AG20443 (cell line): ENCODE measurements around the gene EML5.
"Not testable (repeated sequence)": the region's sequence is repeated elsewhere in the genome, so short reads cannot be mapped to it uniquely, and the experiment has no call there.

Experiments used
- DNase-seq: peaks from one replicate; pipeline ENCODE4 v3.0.0; 2012; ENCODE audit warnings: low spot score, mixed read lengths

Gene EML5

DNA sequence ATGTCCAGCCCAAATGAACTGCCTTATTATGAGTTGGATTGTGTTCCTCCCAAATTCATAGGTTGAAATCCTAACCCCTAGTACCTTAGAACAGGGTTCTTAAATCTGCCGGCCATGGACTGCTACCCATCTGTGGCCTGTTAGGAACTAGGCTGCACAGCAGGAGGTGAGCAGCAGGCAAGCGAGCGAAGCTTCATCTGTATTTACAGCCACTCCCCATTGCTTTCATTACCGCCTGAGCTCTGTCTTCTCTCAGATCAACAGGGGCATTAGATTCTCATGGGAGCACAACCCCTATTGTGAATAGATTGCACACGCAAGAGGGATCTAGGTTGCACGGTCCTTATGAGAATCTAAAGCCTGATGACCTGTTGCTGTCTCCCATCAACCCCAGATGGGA lies 9.8 kb upstream of the EML5 start:
- DNase-seq = no peak

DNA sequence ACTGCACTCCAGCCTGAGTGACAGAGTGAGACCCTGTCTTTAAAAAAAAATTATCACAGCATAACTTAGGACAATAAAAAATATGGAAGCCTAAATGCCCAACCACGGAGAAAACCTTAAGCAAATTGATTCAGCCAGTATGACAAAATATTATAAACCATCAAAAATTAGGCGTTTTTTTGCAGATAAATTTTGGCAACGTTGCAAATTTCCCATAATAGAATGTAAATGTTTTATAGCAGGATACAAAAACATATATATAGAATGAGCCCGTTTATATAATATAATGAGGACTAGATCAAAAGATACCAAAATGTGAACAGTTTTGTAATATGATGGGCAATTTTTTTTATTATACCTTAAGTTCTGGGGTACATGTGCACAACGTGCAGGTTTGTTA lies 6.8 kb upstream of the EML5 start:
- DNase-seq = no peak

DNA sequence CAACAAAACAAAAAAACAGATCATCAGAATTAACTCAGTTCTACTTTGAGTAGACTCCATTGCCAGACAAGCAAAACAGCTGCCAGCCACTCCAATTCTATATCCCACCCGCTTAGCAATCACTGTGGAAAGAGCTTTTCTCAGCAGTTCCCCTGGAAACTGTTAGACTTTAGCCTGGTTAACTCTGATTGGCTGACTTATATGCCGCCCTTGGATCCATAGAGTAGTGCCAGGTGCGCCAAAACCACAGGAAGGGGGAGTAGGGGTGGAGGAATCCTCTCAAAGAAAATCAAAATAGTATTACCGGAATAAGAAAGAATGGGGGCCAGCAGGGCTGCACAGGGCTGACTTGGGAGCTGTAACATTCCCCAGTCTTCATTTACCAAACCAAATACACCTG lies 5.4 kb upstream of the EML5 start:
- no peak for DNase-seq

DNA sequence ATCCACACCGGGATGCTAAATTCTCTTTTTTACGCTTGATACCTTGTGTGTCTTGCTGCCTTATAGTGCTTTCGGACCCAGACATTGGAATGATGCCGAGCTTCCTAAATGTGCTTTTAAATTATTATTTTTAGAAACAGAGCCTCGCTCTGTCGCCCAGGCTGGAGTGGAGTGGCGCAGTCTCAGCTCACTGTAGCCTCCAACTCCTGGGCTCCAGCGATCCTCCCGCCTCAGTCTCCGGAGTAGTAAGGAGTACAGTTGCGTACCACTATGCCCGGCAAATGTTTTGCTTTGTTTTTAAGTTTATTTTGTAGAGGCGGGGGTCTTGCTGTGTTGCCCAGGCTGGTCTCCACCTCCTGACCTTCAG lies 489 bp upstream of the EML5 start:
- DNase-seq = no peak

DNA sequence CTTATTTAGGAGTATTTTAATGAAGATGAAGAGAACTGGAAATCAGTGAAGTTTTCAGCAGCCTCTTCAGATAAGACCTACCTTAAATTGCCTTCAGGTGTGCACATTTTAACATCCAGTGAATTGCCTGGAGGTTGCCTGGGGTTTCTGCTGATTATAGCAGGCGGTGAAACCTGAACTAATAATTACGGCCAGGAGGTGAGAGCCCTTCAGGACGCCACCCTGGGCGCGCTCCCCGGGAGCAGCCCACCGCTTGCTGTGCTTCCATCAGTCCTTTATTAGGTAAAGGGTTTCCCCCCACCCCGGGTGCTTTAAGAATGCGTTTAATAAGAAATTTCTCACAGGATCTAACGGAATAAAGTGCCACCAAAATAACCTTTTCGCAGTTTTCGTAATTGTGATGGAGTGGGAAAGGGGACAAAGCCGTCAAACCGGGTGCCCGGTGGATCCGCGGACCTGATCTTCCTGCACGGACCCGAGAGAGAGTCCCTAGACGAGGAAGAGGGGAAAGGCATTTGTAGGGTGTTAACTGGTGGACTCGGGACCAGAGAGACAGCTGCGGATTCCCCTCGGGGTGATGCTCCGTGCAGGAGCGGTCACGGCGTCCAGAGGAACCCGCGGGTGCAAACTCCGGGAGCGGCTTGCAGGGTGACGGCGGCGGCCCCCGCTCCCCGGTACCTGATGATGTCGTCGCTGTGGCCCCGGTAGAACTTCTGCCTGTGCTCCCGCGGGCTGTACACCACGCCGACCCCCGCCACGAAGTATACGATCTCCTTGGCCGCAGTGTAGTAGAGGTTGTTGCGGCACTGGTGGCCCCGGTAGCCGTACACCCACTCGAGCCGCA lies 902 bp downstream of the EML5 start:
- DNase-seq = peak; percentile 14

DNA sequence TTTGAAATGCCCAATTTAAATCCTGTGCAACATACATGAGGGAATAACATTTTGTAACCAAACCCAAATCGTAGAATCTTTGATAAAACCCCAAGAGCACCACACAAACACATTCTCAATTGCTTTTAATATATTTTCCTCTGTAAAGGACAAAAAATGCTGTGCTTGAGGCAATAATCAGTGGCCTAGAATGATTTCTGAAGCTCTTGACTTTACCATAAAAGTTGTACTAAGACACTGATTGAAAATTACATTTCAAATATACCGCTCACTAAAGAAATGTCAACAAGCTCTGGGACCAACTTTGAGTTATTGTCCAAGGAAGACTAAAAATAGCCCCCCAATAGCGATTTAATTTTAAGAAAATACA lies 1.5 kb downstream of the EML5 start:
- no peak for DNase-seq

DNA sequence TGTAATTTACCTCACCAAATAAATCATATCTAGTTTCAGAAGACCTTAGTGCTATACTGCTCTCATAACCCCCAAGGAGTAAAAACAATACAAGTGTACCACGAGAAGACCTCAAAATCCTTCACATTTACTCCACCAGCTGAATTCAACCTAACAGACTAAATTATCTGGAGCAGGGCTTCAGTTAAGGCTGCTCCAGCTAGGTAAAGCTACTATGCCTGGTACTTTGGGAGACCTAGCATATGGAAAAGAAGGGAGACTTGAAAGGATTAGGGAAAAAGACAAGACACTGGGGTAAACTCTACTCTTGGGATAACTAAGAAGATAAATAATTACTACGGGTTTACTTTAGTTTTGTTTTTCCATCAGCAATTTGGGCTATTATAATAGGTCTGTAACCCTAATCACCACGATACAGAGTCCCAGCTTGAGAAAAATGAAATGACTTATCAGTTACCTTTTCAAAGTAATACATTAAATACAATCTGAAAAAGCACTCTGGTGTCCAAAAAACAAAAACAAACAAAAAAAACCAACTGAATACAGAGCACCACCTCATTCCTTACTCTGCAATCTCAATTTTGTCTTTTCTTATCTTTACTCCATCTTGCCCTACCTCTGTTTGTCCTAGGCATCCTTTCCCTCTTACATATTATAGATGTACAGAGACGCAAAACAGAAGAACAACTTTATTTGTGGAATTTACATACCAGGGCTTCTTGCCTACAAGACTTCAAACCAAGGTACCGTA lies 2.1 kb downstream of the EML5 start:
- DNase-seq = no peak

DNA sequence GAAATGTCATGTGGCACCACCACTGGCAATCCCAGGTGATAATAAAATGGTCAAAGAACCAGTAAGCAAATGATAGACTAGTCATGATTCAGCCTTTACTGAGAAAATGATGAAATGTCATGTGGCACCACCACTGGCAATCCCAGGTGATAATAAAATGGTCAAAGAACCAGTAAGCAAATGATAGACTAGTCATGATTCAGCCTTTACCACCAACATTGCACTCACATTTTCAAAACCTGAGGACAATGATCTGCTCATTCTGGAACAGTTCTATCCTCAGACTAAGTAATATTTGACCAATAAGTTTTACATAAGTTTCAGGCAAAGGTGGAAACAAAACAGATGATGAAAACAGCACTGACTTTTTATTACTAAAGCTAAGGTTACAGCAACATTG lies 3.2 kb downstream of the EML5 start:
- DNase-seq = not testable (repeated sequence)

DNA sequence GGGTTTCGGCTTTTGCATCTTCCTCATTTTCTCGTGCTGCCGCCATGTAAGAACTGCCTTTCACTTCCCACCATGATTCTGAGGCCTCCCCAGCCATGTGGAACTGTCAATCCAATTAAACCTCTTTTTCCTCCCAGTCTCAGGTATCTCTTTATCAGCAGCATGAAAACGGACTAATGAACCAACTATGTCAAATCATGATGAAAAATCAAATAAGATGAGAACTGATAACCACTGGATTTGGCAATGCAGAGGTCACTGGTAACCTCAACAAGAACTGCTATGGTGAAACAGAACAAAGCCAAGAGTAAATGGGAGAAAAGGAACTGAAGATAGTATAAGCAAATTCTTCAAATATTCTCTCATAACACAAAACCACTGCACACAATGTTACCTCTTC lies 6.0 kb downstream of the EML5 start:
- no peak for DNase-seq

DNA sequence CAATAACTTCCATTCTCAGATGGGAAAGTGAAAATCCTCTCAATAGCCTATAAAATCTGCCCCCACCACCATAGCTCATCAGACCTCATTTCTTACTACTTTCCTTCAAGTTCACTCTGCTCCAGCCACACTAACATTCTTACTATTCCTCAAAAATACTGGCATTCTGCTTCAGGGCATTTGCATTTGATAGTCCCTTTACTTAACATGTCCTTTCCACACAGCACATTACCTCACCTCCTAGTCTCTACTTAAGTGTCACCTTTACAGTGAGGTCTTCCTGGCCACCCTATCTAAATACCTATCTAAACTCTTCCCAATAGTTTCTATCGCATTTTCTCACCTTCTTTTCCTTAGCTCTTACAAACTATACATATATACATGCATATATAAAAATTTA lies 6.8 kb downstream of the EML5 start:
- no peak for DNase-seq

DNA sequence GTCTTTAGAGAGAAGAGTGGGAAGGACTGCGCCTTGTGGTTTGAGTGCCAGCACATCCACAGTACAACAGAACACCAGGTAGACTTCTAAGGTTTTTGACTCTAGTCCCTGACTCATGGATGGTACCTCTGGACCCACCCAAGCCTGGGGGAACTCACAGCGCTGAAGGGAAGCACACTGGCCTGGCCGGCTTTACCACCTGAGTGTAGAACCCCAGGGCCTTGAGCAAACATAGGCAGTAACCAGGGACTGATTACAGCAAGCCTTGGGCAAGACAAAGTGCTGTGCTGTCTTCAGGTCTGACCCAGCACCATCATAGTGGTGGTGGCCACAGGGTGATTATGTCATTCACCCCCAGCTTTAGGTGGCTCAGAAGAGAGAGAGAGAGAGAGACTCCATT lies 17.2 kb downstream of the EML5 start:
- DNase-seq = no peak

DNA sequence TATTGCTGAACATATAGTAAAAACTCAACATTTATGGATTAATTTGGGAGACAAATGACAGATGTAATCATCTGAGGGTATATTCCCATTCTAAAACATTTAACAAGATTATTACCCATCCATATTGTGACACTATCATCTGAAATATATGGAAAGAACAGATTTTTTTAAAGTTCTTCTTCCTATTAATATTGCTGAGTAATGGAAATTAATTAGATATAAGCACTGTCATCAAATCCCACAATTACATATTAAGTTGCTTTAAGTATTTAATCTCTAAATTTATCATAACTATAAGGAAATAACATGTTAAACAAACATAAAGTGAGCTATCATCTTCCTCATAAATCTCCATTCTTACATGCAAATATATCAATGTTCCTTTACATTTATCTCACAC lies 22.0 kb downstream of the EML5 start:
- DNase-seq = no peak

DNA sequence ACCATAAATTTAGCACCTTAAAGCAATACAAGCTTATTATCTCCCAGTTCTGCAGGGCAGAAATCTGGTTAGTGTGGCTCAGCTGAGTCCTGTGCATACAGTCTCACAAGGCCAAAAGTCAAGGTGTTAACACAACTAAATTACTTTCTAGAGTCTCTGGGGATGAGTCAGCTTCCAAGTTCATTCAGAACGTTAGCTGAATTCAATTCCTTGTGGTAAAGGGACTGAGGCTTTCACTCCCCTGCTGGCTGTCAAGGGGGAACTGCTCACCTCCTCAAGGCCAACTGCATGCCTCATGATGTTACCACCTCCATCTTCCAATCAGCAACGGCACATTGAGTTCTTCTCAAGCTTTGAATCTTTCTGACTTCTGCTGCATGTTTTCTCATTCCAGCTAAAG lies 27.6 kb downstream of the EML5 start:
- no peak for DNase-seq

DNA sequence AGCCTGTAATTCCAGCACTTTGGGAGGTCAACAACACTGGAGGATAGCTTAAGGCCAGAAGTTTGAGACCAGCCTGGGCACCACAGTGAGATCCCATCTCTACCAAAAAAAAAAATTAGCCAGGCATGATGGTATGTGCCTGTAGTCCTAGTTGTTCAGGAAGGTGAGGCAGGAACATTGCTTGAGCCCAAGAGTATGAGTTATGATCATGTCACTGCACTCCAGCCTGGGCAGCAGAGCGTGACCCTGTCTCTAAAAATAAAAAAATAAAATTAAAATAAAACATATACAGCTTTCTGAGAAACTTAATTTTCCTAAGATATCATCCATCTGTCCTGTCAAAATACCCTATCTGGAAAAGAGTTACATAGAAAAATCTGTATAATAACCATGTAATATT lies 38.9 kb downstream of the EML5 start:
- DNase-seq = no peak

DNA sequence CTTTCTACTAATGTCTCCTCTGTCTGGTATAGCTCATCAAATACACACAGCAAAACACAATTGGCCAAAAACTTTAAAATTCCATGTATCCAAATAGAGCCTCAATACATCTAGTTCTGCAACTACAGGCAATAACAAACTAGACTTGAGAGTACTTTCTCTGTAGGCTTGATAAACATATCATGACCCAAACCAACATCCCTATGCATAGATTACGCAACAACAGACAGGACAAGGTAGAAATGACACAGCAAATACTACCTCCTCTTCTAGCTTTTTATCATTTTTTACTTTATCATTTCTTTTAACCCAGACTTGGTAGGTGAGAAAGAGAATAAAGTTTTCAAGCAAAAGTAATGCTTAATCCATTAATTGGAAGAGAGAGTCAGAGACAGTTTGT lies 41.8 kb downstream of the EML5 start:
- DNase-seq = no peak

DNA sequence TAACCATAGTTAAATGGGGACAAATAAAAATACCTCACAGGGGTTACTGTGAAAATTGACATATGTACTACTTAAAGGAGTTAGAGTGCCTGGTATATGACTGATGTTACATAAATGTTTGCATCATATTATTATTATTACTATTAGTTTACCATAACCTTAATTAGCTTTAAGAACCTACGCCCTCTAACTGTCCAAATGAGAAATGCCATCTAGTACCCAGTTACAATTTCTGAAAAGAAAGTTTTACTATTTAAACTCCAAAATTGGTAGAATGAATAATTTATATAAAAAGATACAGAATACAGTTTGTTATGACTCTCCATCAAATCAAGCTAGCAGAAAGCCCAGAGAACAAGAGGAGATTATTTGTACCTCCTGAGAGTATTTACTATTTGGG lies 42.3 kb downstream of the EML5 start:
- DNase-seq = no peak

DNA sequence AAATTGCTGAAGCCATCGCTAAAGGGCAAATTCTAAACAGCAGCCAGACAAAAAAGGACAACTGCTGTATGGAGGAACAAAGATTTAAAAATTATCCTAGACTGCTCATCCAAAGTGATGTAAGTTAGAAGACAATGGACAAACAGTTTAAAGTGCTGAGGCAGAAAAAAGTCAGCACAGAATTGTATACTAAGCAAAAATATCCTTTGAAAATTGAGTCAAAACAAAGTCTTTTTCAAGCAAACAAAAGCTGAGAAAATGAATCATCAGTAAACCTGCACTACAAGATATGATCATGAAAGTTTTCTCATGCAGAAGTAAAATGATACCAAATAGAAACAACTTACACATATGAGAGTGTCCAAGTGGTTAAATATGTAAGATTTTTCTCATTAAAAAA lies 43.6 kb downstream of the EML5 start:
- no peak for DNase-seq

DNA sequence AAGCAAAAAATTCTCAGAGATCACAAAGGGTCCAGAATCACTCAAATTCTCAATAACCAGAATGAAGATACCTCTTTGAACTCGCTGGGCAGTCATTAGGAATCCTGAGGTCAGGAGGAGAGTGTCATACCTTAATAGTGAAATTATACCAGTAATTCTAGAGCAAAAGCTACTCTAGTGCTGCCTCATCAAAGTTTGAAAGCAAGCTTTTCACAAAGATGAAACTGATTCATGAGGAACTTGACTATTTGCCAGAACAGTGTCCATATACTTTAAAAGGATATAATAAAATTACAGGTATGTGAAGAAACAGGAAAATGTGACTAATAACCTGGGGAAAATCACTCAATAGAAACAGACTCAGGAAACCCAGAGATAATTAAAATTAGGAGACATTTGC lies 44.5 kb downstream of the EML5 start:
- DNase-seq = no peak

DNA sequence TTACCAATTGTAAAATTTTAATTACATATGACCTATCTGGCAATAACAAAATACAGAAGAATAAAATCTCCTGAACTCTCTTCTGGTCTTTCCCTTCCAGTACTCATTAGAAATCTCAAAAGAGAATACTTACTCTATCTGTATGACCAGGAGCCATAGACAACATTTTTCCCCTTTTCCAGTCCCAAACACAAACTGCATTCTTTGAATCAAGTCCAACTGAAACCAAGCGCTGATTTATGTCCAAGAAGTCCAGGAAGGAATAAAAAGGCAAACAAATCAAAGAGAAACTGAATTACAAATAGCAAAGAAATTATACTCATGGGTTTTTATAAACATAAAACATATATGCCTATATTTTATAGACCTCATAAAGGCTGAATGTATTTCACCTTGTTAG lies 46.7 kb downstream of the EML5 start:
- DNase-seq = no peak

DNA sequence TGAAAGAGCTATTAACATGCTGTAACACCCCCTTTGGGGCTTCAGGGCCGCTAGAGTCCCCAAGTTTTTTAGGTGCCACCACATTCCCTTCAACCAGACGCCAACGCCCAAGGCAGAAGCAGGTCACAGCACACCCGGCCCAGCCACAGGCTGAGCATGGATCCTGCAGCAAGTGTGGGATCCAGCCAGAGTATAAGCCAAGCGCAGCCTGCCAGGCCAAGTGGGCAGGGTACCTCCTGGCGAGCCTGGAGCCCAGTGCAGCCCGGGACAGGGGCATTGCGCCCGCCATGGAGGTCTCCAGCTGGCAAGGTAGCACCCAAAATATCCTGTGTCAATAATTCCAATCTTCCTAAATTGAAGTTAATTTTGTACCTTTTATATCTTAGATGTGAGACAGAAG lies 55.5 kb downstream of the EML5 start:
- no peak for DNase-seq

DNA sequence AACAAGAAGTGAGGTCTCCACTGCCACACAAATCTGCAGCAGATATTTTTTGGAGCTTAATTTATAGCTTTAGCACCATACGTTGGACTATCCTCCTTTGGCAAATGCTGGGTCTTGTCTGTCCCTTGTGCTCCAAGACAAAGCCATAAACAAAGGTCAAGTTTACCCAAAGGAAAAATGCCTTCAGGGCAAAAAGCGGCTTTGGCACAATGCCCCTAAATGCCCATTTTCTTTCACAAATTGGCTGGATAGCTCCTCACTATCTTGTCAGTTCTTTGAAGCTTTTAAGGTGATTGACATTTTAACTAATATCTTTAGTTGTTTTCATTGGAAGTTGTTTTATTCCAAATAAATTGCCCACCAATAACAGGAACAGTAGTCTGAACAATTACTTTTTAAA lies 59.6 kb downstream of the EML5 start:
- no peak for DNase-seq

DNA sequence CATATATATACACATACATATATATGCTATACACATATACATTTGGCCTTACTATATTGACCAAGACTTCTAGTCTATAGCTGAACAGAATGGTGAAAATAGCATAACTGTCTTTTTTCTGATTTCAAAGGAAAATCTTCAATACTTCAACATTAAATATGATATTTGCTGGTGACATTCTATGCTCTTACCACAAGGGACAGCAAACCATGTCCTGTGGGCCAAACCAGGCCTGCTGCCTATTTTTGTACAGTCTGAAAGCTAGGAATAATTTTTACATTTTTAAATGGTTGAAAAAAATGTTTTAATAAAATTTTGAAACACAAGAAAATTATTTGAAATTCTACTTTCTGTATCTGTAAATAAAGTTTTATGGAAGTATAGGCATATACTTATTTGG lies 63.6 kb downstream of the EML5 start:
- DNase-seq = peak; percentile 16

DNA sequence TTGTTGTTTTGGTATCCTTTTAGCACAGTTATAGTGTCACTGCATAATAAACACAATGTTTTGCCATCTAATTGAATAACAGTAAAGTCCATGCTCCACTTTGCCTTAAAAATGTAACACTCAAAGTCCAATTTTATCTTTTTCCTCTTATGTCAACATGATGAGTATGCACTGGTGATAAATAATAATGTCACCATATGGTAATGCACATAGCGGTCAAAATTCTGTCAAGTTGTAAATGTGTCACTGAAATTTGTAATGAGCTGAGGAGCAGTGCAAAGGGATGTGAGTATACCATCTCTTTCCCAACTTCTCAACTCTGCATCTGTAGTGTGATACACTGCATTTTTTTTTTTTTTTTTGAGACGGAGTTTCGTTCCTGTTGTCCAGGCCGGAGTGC lies 65.7 kb downstream of the EML5 start:
- DNase-seq = no peak

DNA sequence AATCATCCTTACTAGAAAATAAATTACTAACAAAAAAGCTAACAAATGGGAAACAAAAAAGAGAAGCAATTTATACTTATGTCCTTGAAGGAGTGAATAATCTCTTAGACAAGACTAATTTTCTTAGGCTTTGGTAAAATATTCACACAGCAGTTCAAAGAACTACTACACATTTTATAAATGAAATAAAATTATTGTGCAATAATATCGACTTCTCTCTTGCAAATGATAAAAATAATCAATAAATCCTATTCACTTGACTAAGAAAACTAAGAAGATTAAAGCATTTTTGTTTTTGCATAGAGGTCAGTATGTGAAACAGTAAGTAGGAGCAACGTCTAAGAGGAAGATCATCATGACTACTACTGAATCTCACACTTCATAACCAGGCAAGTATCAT lies 82.0 kb downstream of the EML5 start:
- no peak for DNase-seq
